GM10266 (cell line): Measurements from ENCODE around the gene ATOSB.
"Not testable (repeated sequence)": the region's sequence is repeated elsewhere in the genome, so short reads cannot be mapped to it uniquely, and the experiment has no call there.

Source experiments
- DNase-seq: peaks from one replicate; pipeline ENCODE4 v3.0.0; 2012; ENCODE audit errors: extremely low spot score
- TF ChIP-seq, protein P1 (sequence below): IDR thresholded peaks from 2 replicates; pipeline ENCODE4 v1.5.1; 2012; ENCODE audit warnings: mild to moderate bottlenecking, low read depth; ENCODE audit not compliant: control insufficient read depth, insufficient read depth; ENCODE audit errors: missing control alignments

Gene ATOSB

DNA sequence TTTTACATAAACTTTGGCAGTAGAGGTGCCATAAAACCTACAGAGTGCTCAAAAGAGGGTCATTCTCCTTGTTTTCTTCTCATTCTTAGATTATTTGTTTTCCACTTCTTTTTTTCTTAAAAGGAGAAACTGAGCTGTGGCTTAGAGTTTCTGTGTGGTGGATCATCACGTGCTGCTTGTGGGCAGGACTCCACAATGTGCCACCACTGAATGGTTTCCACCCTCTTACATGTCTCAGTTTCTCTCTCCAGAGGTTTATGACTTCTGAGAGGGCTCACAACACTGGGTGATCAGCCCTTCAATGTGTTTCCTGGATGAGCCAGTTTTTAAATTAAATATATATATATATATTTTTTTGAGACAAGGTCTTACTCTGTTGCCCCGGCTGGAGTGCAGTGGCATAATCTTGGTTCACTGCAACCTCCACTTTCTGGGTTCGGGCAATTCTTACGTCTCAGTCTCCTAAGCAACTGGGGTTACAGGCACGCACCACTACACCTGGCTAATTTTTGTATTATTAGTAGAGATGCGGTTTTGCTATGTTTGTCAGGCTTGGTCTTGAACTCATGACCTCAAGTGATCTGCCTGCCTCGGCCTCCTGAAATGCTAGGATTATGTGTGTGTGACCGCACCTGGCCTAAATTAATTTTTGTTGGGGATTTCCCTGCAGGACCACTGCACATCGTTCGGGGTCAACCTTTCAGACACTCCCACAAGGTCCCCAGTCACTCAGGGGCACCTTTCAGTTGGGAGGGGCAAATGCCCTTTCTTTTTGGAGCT lies 43.0 kb upstream of the ATOSB start:
- TF ChIP-seq, protein P1, sequence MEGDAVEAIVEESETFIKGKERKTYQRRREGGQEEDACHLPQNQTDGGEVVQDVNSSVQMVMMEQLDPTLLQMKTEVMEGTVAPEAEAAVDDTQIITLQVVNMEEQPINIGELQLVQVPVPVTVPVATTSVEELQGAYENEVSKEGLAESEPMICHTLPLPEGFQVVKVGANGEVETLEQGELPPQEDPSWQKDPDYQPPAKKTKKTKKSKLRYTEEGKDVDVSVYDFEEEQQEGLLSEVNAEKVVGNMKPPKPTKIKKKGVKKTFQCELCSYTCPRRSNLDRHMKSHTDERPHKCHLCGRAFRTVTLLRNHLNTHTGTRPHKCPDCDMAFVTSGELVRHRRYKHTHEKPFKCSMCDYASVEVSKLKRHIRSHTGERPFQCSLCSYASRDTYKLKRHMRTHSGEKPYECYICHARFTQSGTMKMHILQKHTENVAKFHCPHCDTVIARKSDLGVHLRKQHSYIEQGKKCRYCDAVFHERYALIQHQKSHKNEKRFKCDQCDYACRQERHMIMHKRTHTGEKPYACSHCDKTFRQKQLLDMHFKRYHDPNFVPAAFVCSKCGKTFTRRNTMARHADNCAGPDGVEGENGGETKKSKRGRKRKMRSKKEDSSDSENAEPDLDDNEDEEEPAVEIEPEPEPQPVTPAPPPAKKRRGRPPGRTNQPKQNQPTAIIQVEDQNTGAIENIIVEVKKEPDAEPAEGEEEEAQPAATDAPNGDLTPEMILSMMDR, result no peak
- DNase-seq, result no peak

DNA sequence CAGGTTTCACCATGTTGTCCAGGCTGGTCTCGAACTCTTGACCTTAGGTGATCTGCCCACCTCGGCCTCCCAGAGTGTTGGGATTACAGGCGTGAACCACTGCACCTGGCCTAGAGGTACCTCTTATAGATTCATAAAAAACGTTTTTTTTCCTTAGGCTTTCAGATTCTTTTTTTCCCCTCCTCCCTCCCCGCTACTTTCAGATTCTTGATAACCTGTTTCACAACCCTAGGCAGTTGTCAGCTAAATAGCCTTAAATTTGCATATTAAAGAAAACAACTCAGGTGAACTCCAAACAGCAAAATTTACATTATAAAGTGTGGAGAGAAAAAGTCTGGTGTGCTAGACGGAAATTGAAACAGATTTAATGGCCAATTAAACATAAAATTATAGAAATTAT lies 42.2 kb upstream of the ATOSB start:
- DNase-seq, result not testable (repeated sequence)

DNA sequence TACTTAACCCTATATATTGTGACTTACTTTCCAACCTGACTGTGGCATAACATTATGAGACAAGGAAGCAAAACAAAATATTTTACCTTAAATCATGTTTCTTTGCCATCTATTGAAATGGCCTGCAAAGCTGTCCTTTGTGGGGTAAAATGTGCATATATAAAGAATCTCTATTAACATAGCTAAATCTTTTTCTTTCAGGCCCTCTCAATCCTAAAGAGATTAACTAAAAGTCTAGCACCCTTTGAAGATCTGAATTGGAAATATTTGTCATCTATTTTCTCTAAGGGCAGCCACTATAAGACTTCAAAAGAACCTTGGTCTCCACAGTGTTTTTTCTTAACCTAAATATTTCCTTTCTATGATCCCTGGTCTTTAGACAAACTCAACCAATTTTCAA lies 41.1 kb upstream of the ATOSB start:
- TF ChIP-seq, protein P1, result no peak

DNA sequence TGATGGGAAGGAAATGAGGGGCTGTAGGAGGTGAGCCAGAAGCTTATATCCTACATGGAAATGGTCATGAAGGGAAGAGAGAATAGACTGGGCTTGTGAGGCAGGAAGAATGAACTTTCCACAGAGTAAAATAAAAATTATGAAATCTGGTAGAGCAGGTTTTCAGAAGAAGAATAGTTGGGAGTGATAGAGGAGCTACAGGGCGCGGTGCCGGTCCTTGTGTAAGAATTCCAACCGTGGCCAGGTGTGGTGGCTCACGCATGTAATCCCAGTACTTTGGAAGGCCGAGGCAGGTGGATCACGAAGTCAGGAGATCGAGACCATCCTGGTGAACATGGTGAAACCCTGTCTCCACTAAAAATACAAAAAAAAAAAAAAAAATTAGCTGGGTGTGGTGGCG lies 37.3 kb upstream of the ATOSB start:
- TF ChIP-seq, protein P1, result no peak
- no peak for DNase-seq

More for the DNA sequence above, 41.1 kb upstream of the ATOSB start:
- DNase-seq, result no peak

DNA sequence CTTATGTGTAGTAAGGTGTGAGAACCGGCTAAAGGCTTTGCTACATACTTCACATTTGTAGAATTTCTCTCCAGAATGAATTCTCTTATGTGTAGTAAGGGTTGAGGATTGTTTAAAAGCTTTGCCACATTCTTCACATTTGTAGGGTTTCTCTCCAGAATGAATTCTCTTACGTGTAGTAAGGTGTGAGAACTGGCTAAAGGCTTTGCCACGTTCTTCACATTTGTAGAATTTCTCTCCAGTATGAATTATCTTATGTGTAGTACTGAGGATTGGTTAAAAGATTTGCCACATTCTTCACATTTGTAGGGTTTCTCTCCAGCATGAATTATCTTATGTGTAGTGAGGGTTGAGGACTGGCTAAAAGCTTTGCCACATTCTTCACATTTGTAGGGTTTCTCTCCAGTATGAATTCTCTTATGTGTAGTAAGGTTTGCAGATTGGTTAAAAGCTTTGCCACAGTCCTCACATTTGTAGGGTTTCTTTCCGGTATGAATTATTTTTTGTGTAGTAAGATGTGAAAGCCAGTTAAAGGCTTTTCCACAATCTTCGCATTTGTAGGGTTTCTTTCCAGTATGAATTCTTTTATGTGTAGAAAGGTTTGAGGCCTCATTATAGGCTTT lies 32.4 kb upstream of the ATOSB start:
- not testable (repeated sequence) for DNase-seq

DNA sequence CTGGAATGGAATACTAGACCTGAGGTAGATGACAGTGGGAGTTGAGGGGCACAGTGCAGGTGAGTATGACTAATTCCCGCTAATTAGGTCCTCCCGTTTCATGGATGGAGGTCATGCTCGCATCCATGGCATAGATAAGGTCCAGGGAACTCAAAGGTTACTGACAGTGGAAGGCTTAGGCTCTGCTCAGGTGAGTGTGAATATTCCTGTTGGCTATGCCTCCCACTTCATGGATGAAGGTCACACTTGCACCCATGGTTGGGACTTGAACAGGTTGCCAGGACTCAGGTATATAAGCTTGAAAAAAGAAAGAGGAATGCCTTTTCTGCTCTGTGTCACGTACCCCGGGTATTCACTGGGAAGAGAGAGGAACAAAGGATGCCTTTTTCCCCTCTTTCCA lies 26.4 kb upstream of the ATOSB start:
- TF ChIP-seq, protein P1, result no peak
- DNase-seq, result no peak

DNA sequence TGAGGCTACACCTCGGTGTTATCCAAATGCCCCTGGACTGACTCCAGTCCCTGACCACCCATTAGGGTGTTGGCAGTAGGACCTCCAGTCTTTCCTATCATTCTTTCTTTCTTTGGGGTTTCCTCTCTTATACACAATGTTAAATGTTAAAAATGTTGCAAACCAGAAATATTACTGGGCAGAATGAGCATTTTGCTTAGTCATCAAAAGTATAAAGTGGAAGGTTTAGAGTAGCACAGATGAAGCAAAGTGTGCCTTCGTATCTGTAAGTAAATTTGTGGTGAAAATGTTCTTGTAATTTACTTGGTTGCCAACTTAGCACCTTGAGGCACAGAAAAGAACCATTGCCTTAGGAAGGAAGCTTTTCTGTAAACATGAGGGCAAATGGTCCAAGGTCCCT lies 24.4 kb upstream of the ATOSB start:
- DNase-seq, result no peak
- TF ChIP-seq, protein P1, result no peak

DNA sequence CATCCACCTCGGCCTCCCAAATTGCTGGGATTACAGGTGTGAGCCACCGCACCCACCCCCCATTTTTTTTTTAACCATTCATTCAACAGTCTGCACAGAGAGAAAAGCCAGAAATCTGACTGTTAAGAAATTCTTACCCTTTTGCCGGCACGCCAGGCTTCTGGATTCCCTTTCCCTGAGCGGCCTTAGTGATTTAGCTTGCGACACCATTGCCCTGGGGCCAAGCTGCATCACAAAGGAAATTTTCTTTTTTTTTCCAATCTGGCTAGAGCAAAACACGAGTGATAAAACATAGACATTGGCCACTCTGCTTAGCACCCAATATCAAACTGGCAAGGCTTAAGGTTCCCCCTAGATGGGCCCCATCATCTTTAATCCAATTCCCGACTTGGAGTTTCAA lies 21.2 kb upstream of the ATOSB start:
- no peak for DNase-seq
- TF ChIP-seq, protein P1, result no peak
